ENCODE results near the gene NFIB. TPM values are rescaled to one million over a fixed set of nuclear protein-coding genes. Genes with fewer than 3 reads are reported as not detected.

NFIB gene
- total RNA-seq, 1 donor from 2014 or later, result 76.4 TPM

- Mint-ChIP-seq H3K27me3 (peaks cover 5% of the 10 kb centered on the region), H3K4me1 (ENCODE audit: unreplicated experiment) (peaks cover 45% of the 10 kb centered on the region), H3K36me3 (no peaks in the 10 kb centered on the region), H3K27ac (peak overlapping the region; percentile 72), H3K9me3 (no peaks in the 10 kb centered on the region), H3K4me3 (peak overlapping the region; percentile 87)
- no peak for TF ChIP-seq CTCF (conservative IDR thresholded peaks at IDR 0.05)
- DNase-seq (ENCODE audit: extremely low spot score, unreplicated experiment), result no peak
Observed at GRCh38 chr9:14321517-14322130, 7.7 kb upstream of the NFIB start.

GRCh38 chr9:14320271-14321181 is 6.6 kb upstream of the NFIB start:
- Mint-ChIP-seq H3K4me1 (ENCODE audit: unreplicated experiment) (peaks cover 47% of the 10 kb centered on the region), H3K4me3 (peak overlapping the region; percentile 87), H3K27ac (peak overlapping the region; percentile 72), H3K27me3 (peaks cover 10% of the 10 kb centered on the region), H3K9me3 (no peaks in the 10 kb centered on the region), H3K36me3 (no peaks in the 10 kb centered on the region)
- no peak for TF ChIP-seq CTCF (conservative IDR thresholded peaks at IDR 0.05)
- no peak for DNase-seq (ENCODE audit: extremely low spot score, unreplicated experiment)

- Mint-ChIP-seq H3K36me3 (no peaks in the 10 kb centered on the region), H3K9me3 (no peaks in the 10 kb centered on the region), H3K4me1 (ENCODE audit: unreplicated experiment) (peaks cover 47% of the 10 kb centered on the region), H3K27ac (peak overlapping the region; percentile 97), H3K27me3 (peaks cover 14% of the 10 kb centered on the region), H3K4me3 (peak overlapping the region; percentile 87)
- no peak for DNase-seq (ENCODE audit: extremely low spot score, unreplicated experiment)
- TF ChIP-seq CTCF (conservative IDR thresholded peaks at IDR 0.05), result no peak
Observed at GRCh38 chr9:14318934-14319580, 5.1 kb upstream of the NFIB start.

GRCh38 chr9:14318361-14318760 is 4.4 kb upstream of the NFIB start:
- peaks cover 47% of the 10 kb centered on the region for H3K4me1 Mint-ChIP-seq (ENCODE audit: unreplicated experiment)
- H3K27me3 Mint-ChIP-seq, result peaks cover 17% of the 10 kb centered on the region
- no peaks in the 10 kb centered on the region for H3K9me3 Mint-ChIP-seq
- H3K36me3 Mint-ChIP-seq, result no peaks in the 10 kb centered on the region
- DNase-seq (ENCODE audit: extremely low spot score, unreplicated experiment), result no peak
- H3K4me3 Mint-ChIP-seq, result peak overlapping the region; percentile 99
- TF ChIP-seq CTCF (conservative IDR thresholded peaks at IDR 0.05), result no peak
- H3K27ac Mint-ChIP-seq, result peak overlapping the region; percentile 97

GRCh38 chr9:14317667-14318320 is 3.9 kb upstream of the NFIB start:
- Mint-ChIP-seq H3K9me3 (no peaks in the 10 kb centered on the region), H3K36me3 (no peaks in the 10 kb centered on the region), H3K27ac (peak overlapping the region; percentile 97), H3K27me3 (peaks cover 18% of the 10 kb centered on the region), H3K4me1 (ENCODE audit: unreplicated experiment) (peaks cover 42% of the 10 kb centered on the region), H3K4me3 (peak overlapping the region; percentile 99)
- no peak for TF ChIP-seq CTCF (conservative IDR thresholded peaks at IDR 0.05)
- DNase-seq (ENCODE audit: extremely low spot score, unreplicated experiment), result no peak
